Kidney epithelial cell (primary cell): ENCODE results near the gene C16orf90. TPM values are rescaled to one million over a fixed set of nuclear protein-coding genes. Genes with fewer than 3 reads are reported as not detected.
"Not testable (repeated sequence)": the region's sequence is repeated elsewhere in the genome, so short reads cannot be mapped to it uniquely, and the experiment has no call there.

ENCODE experiments used
- DNase-seq: peaks from one replicate; pipeline ENCODE4 v3.0.0-alpha.2; 2010; ENCODE audit warnings: low read depth
- H3K27me3 ChIP-seq: 2 replicates; pipeline ENCODE4 v1.6.0; 2011; ENCODE audit warnings: low read length; ENCODE audit not compliant: control insufficient read depth, insufficient read depth
- H3K36me3 ChIP-seq: 2 replicates; pipeline ENCODE4 v1.5.1; 2011; ENCODE audit warnings: low read length; ENCODE audit not compliant: control insufficient read depth, insufficient read depth
- H3K4me3 ChIP-seq: 2 replicates; pipeline ENCODE4 v1.5.1; 2011; ENCODE audit warnings: low read depth, mild to moderate bottlenecking, control low read depth, low read length
- CTCF ChIP-seq: IDR thresholded peaks from 2 replicates; pipeline ENCODE4 v1.5.1; 2011; ENCODE audit warnings: mild to moderate bottlenecking, moderate library complexity, low read length, control low read depth, inconsistent platforms; ENCODE audit not compliant: insufficient read depth, poor library complexity, severe bottlenecking
- total RNA-seq: library from RNA; depleted of rRNA; stranded (reverse); fragments of >200 nt; gene quantifications from 2 replicates; pipeline ENCODE4 v1.2.3, GENCODE V29; 2015

The C16orf90 gene
- total RNA-seq, 1 donor from 2014 or later = not detected

- no peak for TF ChIP-seq CTCF
- Histone ChIP-seq H3K27me3 (no peaks in the 10 kb centered on the region), H3K36me3 (no peaks in the 10 kb centered on the region), H3K4me3 (peak overlapping the region; percentile 74)
- DNase-seq = no peak
These were observed 6.6 kb upstream of the C16orf90 start for GRCh38 chr16:3501783-3502400.

GRCh38 chr16:3501412-3501761, 6.1 kb upstream of the C16orf90 start:
- DNase-seq, H3K27me3 ChIP-seq, H3K36me3 ChIP-seq: not testable (repeated sequence)
- peak overlapping the region; percentile 74 for H3K4me3 ChIP-seq

- no peak for TF ChIP-seq CTCF
- no peak for DNase-seq
- Histone ChIP-seq H3K36me3 (no peaks in the 10 kb centered on the region), H3K27me3 (no peaks in the 10 kb centered on the region), H3K4me3 (no peak overlapping the region)
These were observed 3.7 kb upstream of the C16orf90 start for GRCh38 chr16:3498988-3499387.

- Histone ChIP-seq H3K36me3 (no peaks in the 10 kb centered on the region), H3K4me3 (no peak overlapping the region), H3K27me3 (no peaks in the 10 kb centered on the region)
- DNase-seq = no peak
- no peak for TF ChIP-seq CTCF
These were observed 2.5 kb upstream of the C16orf90 start for GRCh38 chr16:3497771-3498170.

- H3K4me3 ChIP-seq = no peak overlapping the region
- no peak for TF ChIP-seq CTCF
- no peaks in the 10 kb centered on the region for H3K27me3 ChIP-seq
- DNase-seq = no peak
- no peaks in the 10 kb centered on the region for H3K36me3 ChIP-seq
These were observed 1.1 kb upstream of the C16orf90 start for GRCh38 chr16:3496386-3496785.

GRCh38 chr16:3494386-3494973, 809 bp downstream of the C16orf90 start:
- H3K27me3 ChIP-seq = no peaks in the 10 kb centered on the region
- no peak for DNase-seq
- no peak for TF ChIP-seq CTCF
- H3K4me3 ChIP-seq = no peak overlapping the region
- no peaks in the 10 kb centered on the region for H3K36me3 ChIP-seq
